Liver (tissue), 9 donors: ENCODE results near the gene MMEL1. TPM values are rescaled to one million over a fixed set of nuclear protein-coding genes. Genes with fewer than 3 reads are reported as not detected.

Source experiments
- DNase-seq: peaks from one replicate; pipeline ENCODE4 v3.0.0-alpha.2; 2017; ENCODE audit warnings: low spot score
- H3K27ac ChIP-seq, 2 donors: one replicate each; pipeline ENCODE4 v1.7.0; 2013; ENCODE audit warnings: inconsistent platforms in 2 of 2, low read length in 2 of 2, control low read depth in 1 of 2, low read depth in 1 of 2, mild to moderate bottlenecking in 1 of 2
- H3K27me3 ChIP-seq, 4 donors: one replicate each; pipeline versions ENCODE4 v1.6.1 to v1.7.0; 2013; ENCODE audit warnings: low read length in 3 of 4, inconsistent platforms in 1 of 4, mild to moderate bottlenecking in 1 of 4, moderate library complexity in 1 of 4; ENCODE audit not compliant: control insufficient read depth in 4 of 4, insufficient read depth in 4 of 4
- H3K36me3 ChIP-seq, 4 donors: one replicate each; pipeline versions ENCODE4 v1.6.1 to v1.7.0; 2013; ENCODE audit warnings: low read length in 3 of 4, mild to moderate bottlenecking in 3 of 4, low read depth in 1 of 4, moderate library complexity in 1 of 4; ENCODE audit not compliant: control insufficient read depth in 4 of 4, insufficient read depth in 3 of 4
- H3K4me1 ChIP-seq, 4 donors: one replicate each; pipeline versions ENCODE4 v1.6.1 to v1.7.0; 2013; ENCODE audit warnings: low read length in 3 of 4, mild to moderate bottlenecking in 3 of 4, moderate library complexity in 1 of 4; ENCODE audit not compliant: control insufficient read depth in 4 of 4, insufficient read depth in 4 of 4
- H3K4me3 ChIP-seq, 3 donors: one replicate each; pipeline versions ENCODE4 v1.6.1 to v1.7.0; 2013; ENCODE audit warnings: low read length in 3 of 3, control low read depth in 1 of 3, low read depth in 1 of 3, mild to moderate bottlenecking in 1 of 3
- H3K9ac ChIP-seq, 2 donors: one replicate each; pipeline ENCODE4 v1.7.0; 2013; ENCODE audit warnings: low read length in 2 of 2, mild to moderate bottlenecking in 2 of 2, moderate library complexity in 2 of 2, control low read depth in 1 of 2, low read depth in 1 of 2
- H3K9me3 ChIP-seq, 4 donors: one replicate each; pipeline versions ENCODE4 v1.6.1 to v1.7.0; 2013; ENCODE audit warnings: low read length in 3 of 4; ENCODE audit not compliant: control insufficient read depth in 4 of 4
- EGR1 ChIP-seq, 2 donors: IDR thresholded peaks; 2 replicates each; pipeline ENCODE4 v1.6.1; 2016 to 2018; ENCODE audit warnings: antibody characterized with exemption in 2 of 2, low read depth in 2 of 2
- FOXA1 ChIP-seq: IDR thresholded peaks from 2 replicates; pipeline ENCODE4 v1.6.1; 2016; ENCODE audit warnings: antibody characterized with exemption
- FOXA2 ChIP-seq: IDR thresholded peaks from 2 replicates; pipeline ENCODE4 v1.6.1; 2016; ENCODE audit warnings: antibody characterized with exemption
- GABPA ChIP-seq, 2 donors: IDR thresholded peaks in 1 of 2; conservative IDR thresholded peaks in 1 of 2; 2 replicates each; pipeline ENCODE4 v1.6.1; 2016; ENCODE audit warnings: antibody characterized with exemption in 2 of 2, mild to moderate bottlenecking in 1 of 2, moderate library complexity in 1 of 2
- HNF4A ChIP-seq, 2 donors: conservative IDR thresholded peaks; 2 replicates each; pipeline ENCODE4 v1.6.1; 2016; ENCODE audit warnings: antibody characterized with exemption in 2 of 2, mild to moderate bottlenecking in 2 of 2
- HNF4G ChIP-seq: IDR thresholded peaks from 2 replicates; pipeline ENCODE4 v1.6.1; 2016; ENCODE audit warnings: antibody characterized with exemption
- RAD21 ChIP-seq, 2 donors: IDR thresholded peaks; 2 replicates each; pipeline ENCODE4 v1.6.1; 2016; ENCODE audit warnings: antibody characterized with exemption in 2 of 2, mild to moderate bottlenecking in 2 of 2
- TAF1 ChIP-seq: conservative IDR thresholded peaks from 2 replicates; pipeline ENCODE4 v1.6.1; 2016; ENCODE audit warnings: antibody characterized with exemption, mild to moderate bottlenecking
- YY1 ChIP-seq: IDR thresholded peaks from 2 replicates; pipeline ENCODE4 v1.6.1; 2016; ENCODE audit warnings: antibody characterized with exemption, mild to moderate bottlenecking
- WGBS: extraction: QIAGEN DNeasy Blood & Tissue Kit; methylation state at CpG from one replicate; pipeline ENCODE4 v1.1.7; 2013; 5-methylcytosine and 5-hydroxymethylcytosine counted together
- polyA plus RNA-seq, 2 donors: library from polyadenylated mRNA; stranded (reverse) in 1 of 2; unstranded in 1 of 2; fragments of 200-250 nt in 1 of 2; fragments of >200 nt in 1 of 2; fragmentation: Nextera tagmentation in 1 of 2; extraction: Ambion mirVana in 1 of 2; gene quantifications; one replicate each; pipeline versions ENCODE4 v1.2.1 to v1.2.3, GENCODE V29; 2013 to 2015
- total RNA-seq, 2 donors: library from RNA; depleted of rRNA; stranded (reverse); fragments of >200 nt; gene quantifications; one replicate each; pipeline ENCODE4 v1.2.3, GENCODE V29; 2014
- TF ChIP-seq, protein P1 (sequence below): IDR thresholded peaks from 2 replicates; pipeline ENCODE4 v1.6.1; 2016; ENCODE audit warnings: antibody characterized with exemption, mild to moderate bottlenecking
- TF ChIP-seq, protein P2 (sequence below): fragments of 150-350 bp; IDR thresholded peaks from 2 replicates; pipeline ENCODE4 v1.5.1; 2017; ENCODE audit warnings: improper control_type of control experiment, low read depth, low read length; ENCODE audit not compliant: missing input control
- TF ChIP-seq, protein P3 (sequence below): IDR thresholded peaks from 2 replicates; pipeline ENCODE4 v1.6.1; 2016; ENCODE audit warnings: antibody characterized with exemption
- donor health status: healthy.
- donor health status: healthy.
- donor health status: healthy.
- donor health status: healthy.
- donor health status: healthy.

Gene MMEL1
- total and polyA plus RNA-seq, 4 donors: under 0.01 to 0.42 TPM; not detected in 2

DNA sequence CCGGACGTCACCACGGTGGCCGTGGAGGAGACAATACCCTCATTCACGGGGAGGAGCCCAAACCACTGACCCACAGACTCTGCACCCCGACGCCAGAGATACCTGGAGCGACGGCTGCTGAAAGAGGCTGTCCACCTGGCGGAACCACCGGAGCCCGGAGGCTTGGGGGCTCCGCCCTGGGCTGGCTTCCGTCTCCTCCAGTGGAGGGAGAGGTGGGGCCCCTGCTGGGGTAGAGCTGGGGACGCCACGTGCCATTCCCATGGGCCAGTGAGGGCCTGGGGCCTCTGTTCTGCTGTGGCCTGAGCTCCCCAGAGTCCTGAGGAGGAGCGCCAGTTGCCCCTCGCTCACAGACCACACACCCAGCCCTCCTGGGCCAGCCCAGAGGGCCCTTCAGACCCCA is 69.6 kb downstream of the MMEL1 start:
- Histone ChIP-seq H3K9me3 (no peaks in the 10 kb centered on the region), H3K36me3 (peaks cover 9 to 34% (median 14%) of the 10 kb centered on the region in 4 donors), H3K4me3 (no peak overlapping the region), H3K27ac (no peak overlapping the region), H3K27me3 (no peaks in the 10 kb centered on the region), H3K4me1 (peaks cover 0 to 3% (median 1%) of the 10 kb centered on the region in 4 donors), H3K9ac (no peak overlapping the region)
- 96% methylated on average over 18 of the region's 18 CpGs for WGBS
- DNase-seq: no peak
- TF ChIP-seq EGR1 (IDR thresholded peaks at IDR 0.05; ENCODE audit: low read depth in 2 of 2) (no peak), YY1 (no peak), HNF4G (no peak), HNF4A (conservative IDR thresholded peaks at IDR 0.05) (no peak), RAD21 (IDR thresholded peaks at IDR 0.05) (no peak), TAF1 (no peak), FOXA1 (no peak)
- TF ChIP-seq, protein P1, sequence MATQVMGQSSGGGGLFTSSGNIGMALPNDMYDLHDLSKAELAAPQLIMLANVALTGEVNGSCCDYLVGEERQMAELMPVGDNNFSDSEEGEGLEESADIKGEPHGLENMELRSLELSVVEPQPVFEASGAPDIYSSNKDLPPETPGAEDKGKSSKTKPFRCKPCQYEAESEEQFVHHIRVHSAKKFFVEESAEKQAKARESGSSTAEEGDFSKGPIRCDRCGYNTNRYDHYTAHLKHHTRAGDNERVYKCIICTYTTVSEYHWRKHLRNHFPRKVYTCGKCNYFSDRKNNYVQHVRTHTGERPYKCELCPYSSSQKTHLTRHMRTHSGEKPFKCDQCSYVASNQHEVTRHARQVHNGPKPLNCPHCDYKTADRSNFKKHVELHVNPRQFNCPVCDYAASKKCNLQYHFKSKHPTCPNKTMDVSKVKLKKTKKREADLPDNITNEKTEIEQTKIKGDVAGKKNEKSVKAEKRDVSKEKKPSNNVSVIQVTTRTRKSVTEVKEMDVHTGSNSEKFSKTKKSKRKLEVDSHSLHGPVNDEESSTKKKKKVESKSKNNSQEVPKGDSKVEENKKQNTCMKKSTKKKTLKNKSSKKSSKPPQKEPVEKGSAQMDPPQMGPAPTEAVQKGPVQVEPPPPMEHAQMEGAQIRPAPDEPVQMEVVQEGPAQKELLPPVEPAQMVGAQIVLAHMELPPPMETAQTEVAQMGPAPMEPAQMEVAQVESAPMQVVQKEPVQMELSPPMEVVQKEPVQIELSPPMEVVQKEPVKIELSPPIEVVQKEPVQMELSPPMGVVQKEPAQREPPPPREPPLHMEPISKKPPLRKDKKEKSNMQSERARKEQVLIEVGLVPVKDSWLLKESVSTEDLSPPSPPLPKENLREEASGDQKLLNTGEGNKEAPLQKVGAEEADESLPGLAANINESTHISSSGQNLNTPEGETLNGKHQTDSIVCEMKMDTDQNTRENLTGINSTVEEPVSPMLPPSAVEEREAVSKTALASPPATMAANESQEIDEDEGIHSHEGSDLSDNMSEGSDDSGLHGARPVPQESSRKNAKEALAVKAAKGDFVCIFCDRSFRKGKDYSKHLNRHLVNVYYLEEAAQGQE: no peak

DNA sequence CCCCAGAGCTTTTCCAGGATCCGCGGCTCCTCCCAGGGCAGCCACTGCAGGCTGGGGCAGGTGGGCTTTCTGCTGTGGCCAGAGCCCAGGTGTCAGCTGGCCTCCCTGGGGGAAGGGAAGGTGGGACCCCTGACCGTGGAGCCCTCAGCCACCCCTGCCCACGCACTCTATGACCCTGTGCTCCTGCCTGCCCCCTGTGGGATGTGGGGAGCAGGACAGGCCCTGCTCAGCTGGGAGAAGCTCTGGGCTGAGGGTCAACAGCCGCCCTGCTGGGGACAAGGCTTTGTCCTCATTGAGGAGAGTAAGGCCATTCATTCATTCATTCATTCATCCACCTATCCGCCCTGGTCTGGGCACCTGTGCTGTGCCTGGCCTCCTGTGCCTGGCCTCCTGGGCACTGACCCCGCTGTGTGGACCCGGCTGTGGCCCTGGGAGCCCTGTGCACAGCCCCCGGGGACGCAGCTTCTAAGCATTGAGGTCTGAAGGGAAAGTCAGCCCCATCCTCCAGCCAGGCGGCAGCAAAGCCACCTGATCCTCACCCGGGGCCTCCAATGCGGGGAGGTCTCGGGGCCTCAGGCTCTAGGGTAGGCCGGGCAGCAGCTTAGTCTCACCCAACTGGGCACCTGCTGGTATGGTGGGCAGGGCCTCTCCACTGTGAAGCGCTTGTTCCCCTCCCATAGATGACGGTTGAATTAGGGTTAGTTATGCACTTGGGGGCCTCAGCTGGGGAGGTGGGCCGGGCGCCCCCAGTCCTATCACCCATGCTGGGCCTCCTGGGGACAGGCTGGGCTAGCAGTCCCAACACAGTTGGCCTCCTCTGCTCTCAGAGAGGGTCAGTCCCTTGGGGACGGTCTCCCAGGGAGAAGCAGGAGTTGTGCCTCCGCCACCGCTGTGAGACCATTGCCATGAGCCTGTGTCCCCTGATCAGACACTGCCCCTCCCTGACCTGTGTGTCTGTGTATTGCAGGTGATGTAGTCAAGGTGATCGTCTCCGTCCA is 70.6 kb downstream of the MMEL1 start:
- TF ChIP-seq GABPA (IDR thresholded peaks at IDR 0.05 in 1 of 2, conservative IDR thresholded peaks at IDR 0.05 in 1 of 2): no peak
- no peak for TF ChIP-seq FOXA2
- TF ChIP-seq, protein P2, sequence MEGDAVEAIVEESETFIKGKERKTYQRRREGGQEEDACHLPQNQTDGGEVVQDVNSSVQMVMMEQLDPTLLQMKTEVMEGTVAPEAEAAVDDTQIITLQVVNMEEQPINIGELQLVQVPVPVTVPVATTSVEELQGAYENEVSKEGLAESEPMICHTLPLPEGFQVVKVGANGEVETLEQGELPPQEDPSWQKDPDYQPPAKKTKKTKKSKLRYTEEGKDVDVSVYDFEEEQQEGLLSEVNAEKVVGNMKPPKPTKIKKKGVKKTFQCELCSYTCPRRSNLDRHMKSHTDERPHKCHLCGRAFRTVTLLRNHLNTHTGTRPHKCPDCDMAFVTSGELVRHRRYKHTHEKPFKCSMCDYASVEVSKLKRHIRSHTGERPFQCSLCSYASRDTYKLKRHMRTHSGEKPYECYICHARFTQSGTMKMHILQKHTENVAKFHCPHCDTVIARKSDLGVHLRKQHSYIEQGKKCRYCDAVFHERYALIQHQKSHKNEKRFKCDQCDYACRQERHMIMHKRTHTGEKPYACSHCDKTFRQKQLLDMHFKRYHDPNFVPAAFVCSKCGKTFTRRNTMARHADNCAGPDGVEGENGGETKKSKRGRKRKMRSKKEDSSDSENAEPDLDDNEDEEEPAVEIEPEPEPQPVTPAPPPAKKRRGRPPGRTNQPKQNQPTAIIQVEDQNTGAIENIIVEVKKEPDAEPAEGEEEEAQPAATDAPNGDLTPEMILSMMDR: peak; percentile 36
- peak in 1 of 2 donors; percentile 52 for TF ChIP-seq RAD21 (IDR thresholded peaks at IDR 0.05)
- TF ChIP-seq, protein P3, sequence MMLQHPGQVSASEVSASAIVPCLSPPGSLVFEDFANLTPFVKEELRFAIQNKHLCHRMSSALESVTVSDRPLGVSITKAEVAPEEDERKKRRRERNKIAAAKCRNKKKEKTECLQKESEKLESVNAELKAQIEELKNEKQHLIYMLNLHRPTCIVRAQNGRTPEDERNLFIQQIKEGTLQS: no peak
- TF ChIP-seq, protein P1: no peak
- no peak for TF ChIP-seq HNF4G
- peaks cover 5 to 12% (median 8%) of the 10 kb centered on the region in 4 donors for H3K4me1 ChIP-seq
- DNase-seq: no peak
- H3K4me3 ChIP-seq: no peak overlapping the region
- no peaks in the 10 kb centered on the region for H3K27me3 ChIP-seq
- H3K36me3 ChIP-seq: peaks cover 9 to 34% (median 14%) of the 10 kb centered on the region in 4 donors
- no peaks in the 10 kb centered on the region for H3K9me3 ChIP-seq
- 90% methylated on average over 24 of the region's 24 CpGs for WGBS
- no peak overlapping the region for H3K9ac ChIP-seq
- H3K27ac ChIP-seq: no peak overlapping the region
